NOMO-1 treated with dmso at 0.1 percent for 144 hours (cell line): Measurements from ENCODE around the gene BCAS3.
"Not testable (repeated sequence)": the region's sequence is repeated elsewhere in the genome, so short reads cannot be mapped to it uniquely, and the experiment has no call there.

Experiments used
- DNase-seq: peaks from one replicate; lab custom pipeline; 2025; ENCODE audit not compliant: unreplicated experiment; lab: John Stamatoyannopoulos, UW

BCAS3 gene

GRCh38 chr17:60863892-60864707, 186.4 kb downstream of the BCAS3 start:
- peak; percentile 29 for DNase-seq

DNA sequence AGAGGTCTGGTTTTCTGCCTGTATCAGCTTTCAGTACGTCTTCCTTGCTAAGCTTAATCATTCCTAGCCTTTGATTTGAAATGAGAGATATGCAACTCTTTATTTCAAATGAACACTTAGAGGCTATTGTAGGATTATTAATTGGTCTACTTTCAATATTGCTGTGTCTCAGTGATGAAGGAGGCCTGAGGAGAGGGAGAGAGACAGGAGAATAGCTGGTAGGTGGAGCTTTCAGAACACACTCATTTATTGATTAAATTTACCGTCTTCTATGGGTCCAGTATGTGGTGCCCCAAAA, 187.0 kb downstream of the BCAS3 start:
- no peak for DNase-seq

GRCh38 chr17:60874772-60875171, 197.1 kb downstream of the BCAS3 start:
- no peak for DNase-seq

DNA sequence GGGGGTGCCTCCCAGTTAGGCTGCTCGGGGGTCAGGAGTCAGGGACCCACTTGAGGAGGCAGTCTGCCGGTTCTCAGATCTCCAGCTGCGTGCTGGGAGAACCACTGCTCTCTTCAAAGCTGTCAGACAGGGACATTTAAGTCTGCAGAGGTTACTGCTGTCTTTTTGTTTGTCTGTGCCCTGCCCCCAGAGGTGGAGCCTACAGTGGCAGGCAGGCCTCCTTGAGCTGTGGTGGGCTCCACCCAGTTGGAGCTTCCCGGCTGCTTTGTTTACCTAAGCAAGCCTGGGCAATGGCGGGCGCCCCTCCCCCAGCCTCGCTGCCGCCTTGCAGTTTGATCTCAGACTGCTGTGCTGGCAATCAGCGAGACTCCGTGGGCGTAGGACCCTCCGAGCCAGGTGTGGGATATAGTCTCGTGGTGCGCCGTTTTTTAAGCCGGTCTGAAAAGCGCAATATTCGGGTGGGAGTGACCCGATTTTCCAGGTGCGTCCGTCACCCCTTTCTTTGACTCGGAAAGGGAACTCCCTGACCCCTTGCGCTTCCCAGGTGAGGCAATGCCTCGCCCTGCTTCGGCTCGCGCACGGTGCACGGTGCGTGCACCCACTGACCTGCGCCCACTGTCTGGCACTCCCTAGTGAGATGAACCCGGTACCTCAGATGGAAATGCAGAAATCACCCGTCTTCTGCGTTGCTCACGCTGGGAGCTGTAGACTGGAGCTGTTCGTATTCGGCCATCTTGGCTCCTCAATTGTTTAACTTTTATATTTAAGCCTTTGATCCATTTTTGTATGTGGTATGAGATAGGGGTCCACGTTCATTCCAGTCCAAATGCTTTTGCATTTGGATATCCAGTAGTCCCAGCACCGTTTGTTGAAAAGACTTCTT, 209.3 kb downstream of the BCAS3 start:
- not testable (repeated sequence) for DNase-seq

GRCh38 chr17:60887614-60888028, 210.0 kb downstream of the BCAS3 start:
- no peak for DNase-seq

DNA sequence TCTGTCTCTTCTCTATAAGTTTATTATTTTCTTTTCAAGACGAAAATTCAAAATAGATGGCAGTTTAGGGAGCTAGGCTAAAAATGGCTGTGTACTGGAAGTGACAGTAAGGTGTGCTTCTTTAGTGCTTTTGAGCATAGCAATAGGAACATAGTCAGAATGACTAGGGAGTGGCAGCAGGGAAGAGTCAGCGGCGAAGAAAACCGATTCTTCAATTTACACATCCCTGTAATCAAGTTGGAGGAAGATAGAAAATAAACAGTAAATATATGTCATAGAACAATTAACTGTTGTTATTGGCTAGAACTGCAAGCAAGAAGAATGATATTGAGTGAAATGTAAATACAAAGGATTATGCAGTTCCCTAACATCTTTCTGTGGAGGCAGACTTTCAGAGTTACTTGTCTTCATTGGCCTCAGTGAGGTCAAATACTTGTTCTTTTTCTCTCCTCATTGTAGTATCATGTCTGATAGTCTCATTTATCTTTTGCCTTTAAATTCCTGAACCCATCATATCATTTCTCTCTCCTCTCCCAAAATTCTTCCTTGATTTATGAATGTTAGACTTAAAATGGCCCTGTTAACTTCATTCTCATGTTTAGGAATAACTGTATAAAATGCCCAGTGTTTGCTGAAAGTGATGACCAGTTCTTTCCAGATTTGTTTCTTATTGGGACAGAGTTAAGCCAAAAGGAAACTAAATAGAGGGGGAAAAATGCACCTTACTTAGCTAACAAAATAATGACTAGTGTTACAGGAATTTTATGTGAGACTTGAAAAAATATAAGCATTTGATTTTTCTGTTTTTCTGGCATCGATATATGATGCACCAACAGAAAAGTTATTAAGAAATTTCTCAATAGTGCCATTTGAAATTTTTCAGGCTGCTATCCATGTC, 211.4 kb downstream of the BCAS3 start:
- DNase-seq = no peak

- no peak for DNase-seq
Measured at GRCh38 chr17:60891149-60891548, 213.5 kb downstream of the BCAS3 start.

GRCh38 chr17:60893475-60893874, 215.8 kb downstream of the BCAS3 start:
- DNase-seq = no peak

DNA sequence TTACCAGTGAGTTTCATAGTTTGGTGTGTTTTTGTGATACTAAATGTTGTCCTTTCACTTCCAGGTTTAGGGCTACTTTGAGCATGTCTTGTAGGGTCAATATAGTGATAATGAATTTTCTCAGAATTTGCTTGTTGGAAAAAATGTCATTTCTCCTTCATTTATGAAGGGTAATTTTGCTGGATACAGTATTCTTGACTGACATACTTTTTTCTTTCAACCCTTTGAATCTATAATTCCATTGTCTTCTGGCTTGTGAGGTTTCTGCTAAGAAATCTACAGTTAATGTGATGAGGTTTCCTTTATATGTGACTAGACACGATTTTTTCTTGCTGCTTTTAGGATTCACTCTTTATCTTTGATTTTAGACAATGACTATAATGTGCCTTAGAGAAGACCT, 219.3 kb downstream of the BCAS3 start:
- no peak for DNase-seq

- DNase-seq = no peak
Measured at GRCh38 chr17:60899115-60899514, 221.5 kb downstream of the BCAS3 start.

DNA sequence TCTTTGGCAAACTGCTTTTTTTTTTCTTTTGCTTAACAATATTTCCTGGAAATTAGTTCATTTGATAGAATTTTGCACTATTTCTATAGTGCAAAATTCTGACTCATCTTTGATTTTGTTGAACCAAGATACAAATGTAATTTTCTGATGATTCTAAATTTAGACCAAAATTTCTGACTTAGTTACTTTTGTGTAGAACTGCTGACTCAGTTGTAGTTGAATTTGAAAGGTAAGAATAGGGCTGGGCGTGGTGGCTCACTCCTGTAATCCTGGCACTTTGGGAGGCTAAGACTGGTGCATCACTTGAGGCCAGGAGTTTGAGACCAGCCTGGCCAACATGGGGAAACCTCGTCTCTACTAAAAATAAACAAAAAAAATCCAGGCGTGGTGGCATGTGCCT, 223.0 kb downstream of the BCAS3 start:
- no peak for DNase-seq

DNA sequence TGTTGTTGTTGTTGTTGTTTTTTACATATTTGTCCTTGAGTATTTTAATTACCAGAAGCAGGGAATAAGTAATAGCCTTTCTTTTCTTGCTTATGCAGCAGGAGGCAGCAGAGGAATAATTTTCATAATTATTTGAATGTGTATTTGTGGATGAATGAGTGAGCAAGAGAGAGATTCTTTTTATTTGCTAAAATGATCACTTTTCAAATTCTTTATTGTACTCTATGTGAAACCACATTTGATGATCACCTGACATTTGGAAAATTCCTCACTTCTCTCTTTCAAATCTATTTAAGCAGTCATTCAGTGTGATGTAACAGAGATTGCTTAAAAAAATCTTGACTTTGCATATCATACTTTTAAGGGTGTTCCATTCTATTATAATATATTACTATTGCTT, 223.6 kb downstream of the BCAS3 start:
- DNase-seq = no peak

DNA sequence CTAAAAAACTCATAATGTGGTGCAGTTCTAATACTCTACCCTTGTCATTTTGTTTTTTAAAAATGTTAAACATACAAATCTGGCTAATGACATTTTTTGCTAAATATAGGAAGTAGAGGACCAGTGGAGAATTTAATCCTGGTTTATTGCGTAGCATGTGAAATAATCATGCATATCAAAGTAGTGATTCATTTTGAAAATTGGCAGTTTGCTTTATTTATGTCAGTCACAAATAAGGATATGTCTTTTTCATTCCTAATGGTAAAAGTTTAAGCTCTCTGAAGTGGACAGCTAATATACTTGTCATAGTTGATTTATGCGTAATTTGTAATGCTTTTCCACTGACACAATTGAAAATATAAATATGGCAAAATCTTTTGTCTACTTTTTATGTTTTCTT, 224.2 kb downstream of the BCAS3 start:
- no peak for DNase-seq

DNA sequence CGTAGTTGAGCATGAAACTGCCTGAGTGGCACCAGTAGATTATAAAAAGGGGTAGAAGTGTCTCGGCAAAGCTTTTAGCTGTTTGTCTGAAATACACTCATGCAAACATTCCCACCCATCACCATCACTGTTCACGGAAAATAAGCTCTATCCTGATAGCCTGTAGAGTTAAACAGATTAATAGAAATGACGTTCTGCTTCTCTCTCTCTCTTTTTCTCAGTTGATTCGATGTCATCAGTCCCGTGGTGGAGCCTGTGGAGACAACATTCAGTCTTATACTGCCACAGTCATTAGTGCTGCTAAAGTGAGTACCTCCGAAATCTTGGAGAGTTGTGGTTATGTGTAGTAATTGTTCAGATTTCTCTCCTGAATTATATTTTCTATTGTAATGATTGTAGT, 224.7 kb downstream of the BCAS3 start:
- no peak for DNase-seq

- no peak for DNase-seq
Measured at GRCh38 chr17:60904582-60904981, 226.9 kb downstream of the BCAS3 start.

- DNase-seq = no peak
Measured at GRCh38 chr17:60905709-60906108, 228.1 kb downstream of the BCAS3 start.

- no peak for DNase-seq
Measured at GRCh38 chr17:60908324-60908723, 230.7 kb downstream of the BCAS3 start.

- DNase-seq = no peak
Measured at GRCh38 chr17:60909405-60909804, 231.8 kb downstream of the BCAS3 start.

GRCh38 chr17:60910415-60910814, 232.8 kb downstream of the BCAS3 start:
- DNase-seq = no peak

DNA sequence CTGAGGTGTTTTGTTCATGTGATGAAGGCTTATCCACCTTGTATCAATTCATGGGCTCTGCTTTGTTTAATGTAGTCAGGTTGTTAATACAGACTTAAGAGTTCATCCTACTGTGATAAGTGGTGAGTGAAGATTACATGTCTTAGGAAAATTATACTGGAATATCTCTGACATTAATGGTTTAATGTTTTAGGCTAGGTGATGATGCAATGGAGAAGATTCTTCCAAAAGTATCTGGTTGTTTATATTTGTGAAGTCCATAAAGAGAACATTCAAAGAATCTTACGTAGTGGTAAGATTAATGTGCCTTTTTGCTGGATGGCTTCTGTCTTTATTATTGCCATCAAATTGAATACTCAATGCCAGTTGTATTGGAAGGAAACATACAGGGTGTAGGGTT, 236.4 kb downstream of the BCAS3 start:
- DNase-seq = no peak

GRCh38 chr17:60916043-60916442, 238.4 kb downstream of the BCAS3 start:
- DNase-seq = no peak
